HEK293 (cell line): ENCODE results near the gene IL10RB.
"Not testable (repeated sequence)": the region's sequence is repeated elsewhere in the genome, so short reads cannot be mapped to it uniquely, and the experiment has no call there.

Source experiments
- RBAK ChIP-seq: fragments of 450-650 bp; formaldehyde crosslinking; IDR thresholded peaks from 2 replicates; pipeline ENCODE4 v1.5.1; 2016; ENCODE audit warnings: missing biosample characterization, missing genetic modification characterization
- SP7 ChIP-seq: fragments of 450-650 bp; formaldehyde crosslinking; IDR thresholded peaks from 2 replicates; pipeline ENCODE4 v1.5.1; 2016; ENCODE audit warnings: missing biosample characterization, missing genetic modification characterization
- ZNF114 ChIP-seq: fragments of 450-650 bp; formaldehyde crosslinking; IDR thresholded peaks from 2 replicates; pipeline ENCODE4 v1.5.0; 2017; ENCODE audit warnings: missing biosample characterization, missing genetic modification characterization
- ZNF146 ChIP-seq: fragments of 450-650 bp; formaldehyde crosslinking; IDR thresholded peaks from 2 replicates; pipeline ENCODE4 v1.5.1; 2016; ENCODE audit warnings: missing biosample characterization, missing genetic modification characterization
- ZNF211 ChIP-seq: fragments of 450-650 bp; formaldehyde crosslinking; IDR thresholded peaks from 2 replicates; pipeline ENCODE4 v1.5.1; 2016; ENCODE audit warnings: low read depth, missing biosample characterization, missing genetic modification characterization
- ZNF274 ChIP-seq, 2 experiments: fragments of 200-500 bp in 1 of 2; fragments of 450-650 bp in 1 of 2; sonication (Bioruptor generic) in 1 of 2; formaldehyde crosslinking in 1 of 2; IDR thresholded peaks; 2 replicates each; pipeline versions ENCODE4 v1.5.1 to v1.6.1; 2014 to 2016; ENCODE audit warnings: borderline replicate concordance in 1 of 2, inconsistent platforms in 1 of 2, low read length in 1 of 2, missing biosample characterization in 1 of 2, missing genetic modification characterization in 1 of 2
- ZNF341 ChIP-seq: fragments of 450-650 bp; formaldehyde crosslinking; IDR thresholded peaks from 2 replicates; pipeline ENCODE4; 2016; ENCODE audit warnings: low read depth, missing biosample characterization, missing genetic modification characterization
- ZNF658 ChIP-seq: fragments of 450-650 bp; formaldehyde crosslinking; IDR thresholded peaks from 2 replicates; pipeline ENCODE4; 2016; ENCODE audit warnings: missing biosample characterization, missing genetic modification characterization
- TF ChIP-seq, protein P1 (sequence below): fragments of 450-650 bp; formaldehyde crosslinking; IDR thresholded peaks from 2 replicates; pipeline ENCODE4 v1.5.1; 2016; ENCODE audit warnings: missing biosample characterization, missing genetic modification characterization
- TF ChIP-seq, protein P2 (sequence below): IDR thresholded peaks from 2 replicates; pipeline ENCODE4 v1.6.1; 2011; ENCODE audit warnings: mild to moderate bottlenecking, low read depth, low read length, borderline replicate concordance
- TF ChIP-seq, protein P3 (sequence below): sonication (generic); formaldehyde crosslinking; IDR thresholded peaks from 2 replicates; pipeline ENCODE4 v1.8.1; 2022; ENCODE audit warnings: mild to moderate bottlenecking, moderate library complexity, missing genetic modification reagents

DNA sequence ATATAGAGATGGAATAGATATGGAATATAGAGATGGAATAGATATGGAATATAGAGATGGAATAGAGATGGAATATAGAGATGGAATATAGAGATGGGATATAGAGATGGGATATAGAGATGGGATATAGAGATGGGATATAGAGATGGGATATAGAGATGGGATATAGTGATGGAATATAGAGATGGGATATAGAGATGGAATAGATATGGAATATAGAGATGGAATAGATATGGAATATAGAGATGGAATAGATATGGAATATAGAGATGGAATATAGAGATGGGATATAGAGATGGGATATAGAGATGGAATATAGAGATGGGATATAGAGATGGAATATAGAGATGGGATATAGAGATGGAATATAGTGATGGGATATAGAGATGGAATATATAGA lies 57.4 kb downstream of the IL10RB start:
- TF ChIP-seq ZNF274 (IDR thresholded peaks at IDR 0.05; ENCODE audit: low read length); ZNF274 (tag by site-specific recombination; IDR thresholded peaks at IDR 0.05; ENCODE audit: borderline replicate concordance); ZNF211 (tag by site-specific recombination); ZNF114 (tag by site-specific recombination); ZNF341 (tag by site-specific recombination); ZNF658 (tag by site-specific recombination); ZNF146 (tag by site-specific recombination); SP7; RBAK (tag by site-specific recombination): not testable (repeated sequence)
- TF ChIP-seq, protein P1, sequence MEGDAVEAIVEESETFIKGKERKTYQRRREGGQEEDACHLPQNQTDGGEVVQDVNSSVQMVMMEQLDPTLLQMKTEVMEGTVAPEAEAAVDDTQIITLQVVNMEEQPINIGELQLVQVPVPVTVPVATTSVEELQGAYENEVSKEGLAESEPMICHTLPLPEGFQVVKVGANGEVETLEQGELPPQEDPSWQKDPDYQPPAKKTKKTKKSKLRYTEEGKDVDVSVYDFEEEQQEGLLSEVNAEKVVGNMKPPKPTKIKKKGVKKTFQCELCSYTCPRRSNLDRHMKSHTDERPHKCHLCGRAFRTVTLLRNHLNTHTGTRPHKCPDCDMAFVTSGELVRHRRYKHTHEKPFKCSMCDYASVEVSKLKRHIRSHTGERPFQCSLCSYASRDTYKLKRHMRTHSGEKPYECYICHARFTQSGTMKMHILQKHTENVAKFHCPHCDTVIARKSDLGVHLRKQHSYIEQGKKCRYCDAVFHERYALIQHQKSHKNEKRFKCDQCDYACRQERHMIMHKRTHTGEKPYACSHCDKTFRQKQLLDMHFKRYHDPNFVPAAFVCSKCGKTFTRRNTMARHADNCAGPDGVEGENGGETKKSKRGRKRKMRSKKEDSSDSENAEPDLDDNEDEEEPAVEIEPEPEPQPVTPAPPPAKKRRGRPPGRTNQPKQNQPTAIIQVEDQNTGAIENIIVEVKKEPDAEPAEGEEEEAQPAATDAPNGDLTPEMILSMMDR (tag by site-specific recombination), result not testable (repeated sequence)
- TF ChIP-seq, protein P2, sequence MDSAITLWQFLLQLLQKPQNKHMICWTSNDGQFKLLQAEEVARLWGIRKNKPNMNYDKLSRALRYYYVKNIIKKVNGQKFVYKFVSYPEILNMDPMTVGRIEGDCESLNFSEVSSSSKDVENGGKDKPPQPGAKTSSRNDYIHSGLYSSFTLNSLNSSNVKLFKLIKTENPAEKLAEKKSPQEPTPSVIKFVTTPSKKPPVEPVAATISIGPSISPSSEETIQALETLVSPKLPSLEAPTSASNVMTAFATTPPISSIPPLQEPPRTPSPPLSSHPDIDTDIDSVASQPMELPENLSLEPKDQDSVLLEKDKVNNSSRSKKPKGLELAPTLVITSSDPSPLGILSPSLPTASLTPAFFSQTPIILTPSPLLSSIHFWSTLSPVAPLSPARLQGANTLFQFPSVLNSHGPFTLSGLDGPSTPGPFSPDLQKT, result not testable (repeated sequence)
- TF ChIP-seq, protein P3, sequence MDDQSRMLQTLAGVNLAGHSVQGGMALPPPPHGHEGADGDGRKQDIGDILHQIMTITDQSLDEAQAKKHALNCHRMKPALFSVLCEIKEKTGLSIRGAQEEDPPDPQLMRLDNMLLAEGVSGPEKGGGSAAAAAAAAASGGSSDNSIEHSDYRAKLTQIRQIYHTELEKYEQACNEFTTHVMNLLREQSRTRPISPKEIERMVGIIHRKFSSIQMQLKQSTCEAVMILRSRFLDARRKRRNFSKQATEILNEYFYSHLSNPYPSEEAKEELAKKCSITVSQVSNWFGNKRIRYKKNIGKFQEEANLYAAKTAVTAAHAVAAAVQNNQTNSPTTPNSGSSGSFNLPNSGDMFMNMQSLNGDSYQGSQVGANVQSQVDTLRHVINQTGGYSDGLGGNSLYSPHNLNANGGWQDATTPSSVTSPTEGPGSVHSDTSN (CRISPR knock-in tag), result not testable (repeated sequence)
